ENCODE measurements around the gene SYT17.

Gene SYT17

GRCh38 chr16:19168371-19169081 lies 486 bp downstream of the SYT17 start:
- H3K27me3 ChIP-seq (ENCODE audit: insufficient read depth, low read length, poor library complexity), result no peaks in the 10 kb centered on the region
- no peak overlapping the region for H3K27ac ChIP-seq (ENCODE audit: low read length)
- no peak overlapping the region for H2AFZ ChIP-seq (ENCODE audit: low read depth, low read length)
- no peak overlapping the region for H3K9ac ChIP-seq (ENCODE audit: low read depth, low read length)
- no peaks in the 10 kb centered on the region for H3K9me3 ChIP-seq (ENCODE audit: insufficient read depth, low read length, severe bottlenecking)
- H4K20me1 ChIP-seq (ENCODE audit: insufficient read depth, low read length), result no peaks in the 10 kb centered on the region
- no peaks in the 10 kb centered on the region for H3K79me2 ChIP-seq (ENCODE audit: insufficient read depth, low read length)
- ATAC-seq (ENCODE audit: insufficient read depth, low read depth) (no peak), DNase-seq (no peak)
- no peak overlapping the region for H3K4me3 ChIP-seq (ENCODE audit: low read depth in 1 of 2, low read length in 2 of 2)
- TF ChIP-seq EZH2 (IDR thresholded peaks at IDR 0.05; ENCODE audit: borderline replicate concordance, low read depth, low read length, severe bottlenecking) (no peak), CTCF (IDR thresholded peaks at IDR 0.05; ENCODE audit: borderline replicate concordance, extremely low read depth, low read length, poor library complexity, severe bottlenecking) (no peak)
- H3K4me2 ChIP-seq (ENCODE audit: insufficient read depth, low read length), result no peak overlapping the region
- no peaks in the 10 kb centered on the region for H3K4me1 ChIP-seq (ENCODE audit: insufficient read depth, low read length)
- no peaks in the 10 kb centered on the region for H3K36me3 ChIP-seq (ENCODE audit: insufficient read depth, low read length)

GRCh38 chr16:19169082-19169639 lies 1.1 kb downstream of the SYT17 start:
- no peak for TF ChIP-seq CTCF (IDR thresholded peaks at IDR 0.05; ENCODE audit: borderline replicate concordance, extremely low read depth, low read length, poor library complexity, severe bottlenecking)
- TF ChIP-seq EZH2 (IDR thresholded peaks at IDR 0.05; ENCODE audit: borderline replicate concordance, low read depth, low read length, severe bottlenecking), result no peak
- DNase-seq, result no peak
- ATAC-seq (ENCODE audit: insufficient read depth, low read depth), result no peak

GRCh38 chr16:19170043-19170655 lies 2.1 kb downstream of the SYT17 start:
- Histone ChIP-seq H3K9me3 (ENCODE audit: insufficient read depth, low read length, severe bottlenecking) (no peaks in the 10 kb centered on the region), H3K79me2 (ENCODE audit: insufficient read depth, low read length) (no peaks in the 10 kb centered on the region), H3K4me1 (ENCODE audit: insufficient read depth, low read length) (no peaks in the 10 kb centered on the region), H3K36me3 (ENCODE audit: insufficient read depth, low read length) (no peaks in the 10 kb centered on the region), H3K27ac (ENCODE audit: low read length) (no peak overlapping the region), H3K4me2 (ENCODE audit: insufficient read depth, low read length) (no peak overlapping the region), H3K27me3 (ENCODE audit: insufficient read depth, low read length, poor library complexity) (no peaks in the 10 kb centered on the region), H3K4me3 (ENCODE audit: low read depth in 1 of 2, low read length in 2 of 2) (no peak overlapping the region), H3K9ac (ENCODE audit: low read depth, low read length) (no peak overlapping the region), H2AFZ (ENCODE audit: low read depth, low read length) (no peak overlapping the region), H4K20me1 (ENCODE audit: insufficient read depth, low read length) (no peaks in the 10 kb centered on the region)
- DNase-seq (no peak), ATAC-seq (ENCODE audit: insufficient read depth, low read depth) (no peak)
- no peak for TF ChIP-seq CTCF (IDR thresholded peaks at IDR 0.05; ENCODE audit: borderline replicate concordance, extremely low read depth, low read length, poor library complexity, severe bottlenecking)
- TF ChIP-seq EZH2 (IDR thresholded peaks at IDR 0.05; ENCODE audit: borderline replicate concordance, low read depth, low read length, severe bottlenecking), result no peak

More at GRCh38 chr16:19169082-19169639, 1.1 kb downstream of the SYT17 start:
- Histone ChIP-seq H3K4me3 (ENCODE audit: low read depth in 1 of 2, low read length in 2 of 2) (no peak overlapping the region), H3K27ac (ENCODE audit: low read length) (no peak overlapping the region), H3K4me2 (ENCODE audit: insufficient read depth, low read length) (no peak overlapping the region), H3K79me2 (ENCODE audit: insufficient read depth, low read length) (no peaks in the 10 kb centered on the region), H3K4me1 (ENCODE audit: insufficient read depth, low read length) (no peaks in the 10 kb centered on the region), H3K27me3 (ENCODE audit: insufficient read depth, low read length, poor library complexity) (no peaks in the 10 kb centered on the region), H3K9ac (ENCODE audit: low read depth, low read length) (no peak overlapping the region), H3K36me3 (ENCODE audit: insufficient read depth, low read length) (no peaks in the 10 kb centered on the region), H4K20me1 (ENCODE audit: insufficient read depth, low read length) (no peaks in the 10 kb centered on the region), H3K9me3 (ENCODE audit: insufficient read depth, low read length, severe bottlenecking) (no peaks in the 10 kb centered on the region), H2AFZ (ENCODE audit: low read depth, low read length) (no peak overlapping the region)

Data from DND-41 (cell line).